WTC11 (cell line): ENCODE results near the gene MEX3C.

ENCODE experiments used
- AFF4 ChIP-seq: sonication (generic); formaldehyde crosslinking; IDR thresholded peaks from 2 replicates; pipeline ENCODE4 v1.8.1; 2023; ENCODE audit warnings: mild to moderate bottlenecking, missing genetic modification reagents, borderline replicate concordance
- CTCF ChIP-seq: fragments of 200-600 bp; IDR thresholded peaks from 2 replicates; pipeline ENCODE4 v1.8.0; 2022; ENCODE audit warnings: antibody characterized with exemption

- TF ChIP-seq CTCF (no peak), AFF4 (CRISPR knock-in tag) (no peak)
Measured at GRCh38 chr18:51212606-51213005, 15.1 kb upstream of the MEX3C start.
